Left lobe of liver (tissue), 2 donors: ENCODE measurements around the gene MAU2. TPM values are rescaled to one million over a fixed set of nuclear protein-coding genes. Genes with fewer than 3 reads are reported as not detected.
"Not testable (repeated sequence)": the region's sequence is repeated elsewhere in the genome, so short reads cannot be mapped to it uniquely, and the experiment has no call there.

Source experiments
- ATAC-seq: fragments of 200-7000 bp; cut with Tn5 transposase; one replicate; pipeline ENCODE4 v1.9.1; 2020; ENCODE audit warnings: mild to moderate bottlenecking, moderate library complexity
- DNase-seq: peaks from one replicate; pipeline ENCODE4 v3.0.0-alpha.2; 2020; ENCODE audit warnings: low spot score
- total RNA-seq: library from RNA; stranded (reverse); gene quantifications from one replicate; pipeline ENCODE4 v1.2.1, GENCODE V29; 2021
- donor health status: DM: no; HTN: no; CAD: no; lungs with moderate emphysema.
- donor health status: DM: no; HTN: yes; CAD: no.

Gene MAU2
- total RNA-seq, 1 donor from 2014 or later = 24.7 TPM

DNA sequence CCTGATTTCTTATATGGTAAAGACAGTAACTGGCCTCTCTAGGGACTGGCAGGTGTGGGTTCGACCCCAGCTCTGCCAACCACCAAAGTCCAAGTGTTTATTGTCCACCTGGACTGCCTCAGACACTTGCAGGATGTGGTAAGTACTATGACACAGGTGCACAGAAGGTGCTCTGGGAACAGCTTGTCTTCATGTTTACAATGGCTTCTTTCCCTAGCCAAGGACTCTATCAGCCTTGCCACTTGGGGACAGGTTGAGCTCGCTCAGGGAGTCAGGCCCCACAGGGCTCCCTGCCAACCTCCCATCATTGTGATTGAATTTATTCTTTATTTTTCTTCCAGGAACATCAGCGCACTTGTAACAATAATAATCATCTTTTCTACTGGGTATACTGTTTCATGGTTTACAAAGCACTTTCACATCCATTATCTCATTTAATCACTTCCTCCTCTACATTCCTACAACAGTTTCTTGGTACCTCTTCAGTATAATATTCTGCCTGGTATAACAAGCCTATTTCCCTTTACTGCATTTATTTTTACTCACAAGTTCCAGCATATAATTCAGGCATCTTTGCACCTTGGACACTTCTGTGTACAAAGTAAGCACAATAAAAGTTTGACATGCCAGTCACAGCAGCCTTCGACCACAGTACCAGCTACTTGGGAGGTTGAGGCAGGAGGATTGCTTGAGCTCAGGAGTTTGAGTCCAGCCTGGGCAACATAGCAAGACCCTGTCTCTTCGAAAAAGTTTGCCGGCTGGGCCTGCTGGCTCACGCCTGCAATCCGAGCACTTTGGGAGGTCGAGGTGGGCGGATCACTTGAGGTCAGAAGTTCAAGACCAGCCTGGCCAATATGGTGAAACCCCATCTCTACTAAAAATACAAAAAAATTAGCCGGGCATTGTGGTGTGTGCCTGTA lies 60.6 kb downstream of the MAU2 start:
- no peak for DNase-seq
- ATAC-seq = no peak

GRCh38 chr19:19382118-19382517 lies 61.5 kb downstream of the MAU2 start:
- DNase-seq (no peak), ATAC-seq (no peak)

DNA sequence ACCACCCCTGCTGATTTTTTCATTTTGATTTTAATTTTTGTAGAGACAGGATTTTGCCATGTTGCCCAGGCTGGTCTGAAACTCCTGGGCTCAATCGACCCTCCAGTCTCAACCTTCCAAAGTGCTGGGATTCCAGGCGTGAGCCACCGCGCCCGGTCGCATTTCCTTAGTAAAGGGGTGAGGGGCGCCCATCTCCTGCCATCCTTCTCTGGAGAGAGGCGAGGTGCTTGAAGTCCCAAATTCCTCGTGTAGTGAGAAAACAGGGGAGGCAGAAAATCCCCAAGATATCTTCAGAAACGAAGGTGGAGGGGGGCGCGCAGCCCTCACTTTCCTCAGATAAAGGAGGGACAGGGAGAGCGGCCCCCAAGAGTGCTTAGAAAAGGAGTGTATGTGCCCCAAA lies 63.9 kb downstream of the MAU2 start:
- DNase-seq = no peak
- ATAC-seq = no peak

- ATAC-seq (peak; percentile 92), DNase-seq (peak; percentile 100)
Measured at GRCh38 chr19:19385131-19385895, 64.7 kb downstream of the MAU2 start.

DNA sequence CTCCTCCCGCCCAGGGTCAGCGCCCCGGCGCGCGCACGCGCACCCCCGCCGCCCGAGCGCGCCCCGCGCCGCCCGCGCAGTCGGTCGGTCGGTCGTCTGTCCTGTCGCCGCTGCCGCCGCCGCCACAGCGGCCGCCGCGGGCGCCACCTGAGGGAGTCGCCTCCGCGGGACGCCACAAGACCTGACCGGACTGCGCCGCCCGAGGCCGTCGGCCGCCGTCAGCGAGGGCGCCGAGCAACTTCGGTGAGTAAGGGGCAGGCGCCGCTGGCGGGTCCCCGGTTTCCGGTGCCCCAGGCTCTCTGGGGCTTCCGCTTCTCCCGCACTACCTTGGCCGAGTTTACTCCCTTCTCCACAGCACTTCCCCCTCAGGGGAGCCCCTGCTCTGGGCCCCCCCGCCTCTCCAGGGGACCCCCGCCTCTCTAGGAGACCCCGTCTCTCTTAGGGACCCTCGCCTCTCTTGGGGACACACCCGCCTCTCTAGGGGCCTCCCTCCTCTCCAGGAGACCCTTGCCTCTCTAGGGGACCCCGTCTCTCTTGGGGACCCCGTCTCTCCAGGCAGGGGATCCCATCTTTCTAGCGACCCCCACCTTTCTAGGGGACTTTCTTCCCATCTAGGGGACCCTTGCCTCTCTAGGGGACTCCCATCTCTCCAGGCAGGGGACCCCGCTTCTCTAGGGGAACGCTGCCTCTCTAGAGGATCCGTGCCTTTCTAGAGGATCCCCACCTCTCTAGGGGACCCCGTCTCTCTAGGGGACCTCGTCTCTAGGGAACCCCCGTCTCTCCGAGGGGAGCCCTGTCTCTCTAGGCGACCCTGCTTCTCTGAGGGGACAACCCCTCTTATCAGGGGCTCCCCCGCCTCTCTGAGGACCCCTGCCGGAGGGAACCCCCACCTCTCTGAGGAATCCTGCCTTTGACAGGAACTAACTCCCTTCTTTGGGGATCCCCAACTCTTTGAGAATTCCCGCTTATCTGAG lies 65.6 kb downstream of the MAU2 start:
- DNase-seq (no peak), ATAC-seq (no peak)

GRCh38 chr19:19387108-19387507 lies 66.5 kb downstream of the MAU2 start:
- DNase-seq (no peak), ATAC-seq (no peak)

- no peak for DNase-seq
- no peak for ATAC-seq
Measured at GRCh38 chr19:19388568-19389555, 68.2 kb downstream of the MAU2 start.

DNA sequence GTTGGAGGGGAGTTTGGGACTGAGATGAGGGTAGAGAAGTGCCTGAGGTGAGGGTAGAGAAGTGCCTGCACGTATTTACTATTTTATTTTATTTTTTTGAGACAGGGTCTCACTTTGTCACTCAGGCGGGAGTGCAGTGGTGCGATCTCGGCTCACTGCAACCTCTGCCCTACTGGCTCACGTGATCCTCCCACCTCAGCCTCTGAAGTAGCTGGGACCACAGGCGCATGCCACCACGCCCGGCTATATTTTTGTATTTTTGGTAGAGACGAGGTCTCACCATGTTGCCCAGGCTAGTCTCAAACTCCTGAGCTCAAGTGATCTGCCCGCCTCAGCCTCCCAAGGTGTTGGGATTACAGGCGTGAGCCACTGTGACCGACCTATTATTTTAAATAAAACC lies 69.1 kb downstream of the MAU2 start:
- ATAC-seq, DNase-seq: not testable (repeated sequence)

DNA sequence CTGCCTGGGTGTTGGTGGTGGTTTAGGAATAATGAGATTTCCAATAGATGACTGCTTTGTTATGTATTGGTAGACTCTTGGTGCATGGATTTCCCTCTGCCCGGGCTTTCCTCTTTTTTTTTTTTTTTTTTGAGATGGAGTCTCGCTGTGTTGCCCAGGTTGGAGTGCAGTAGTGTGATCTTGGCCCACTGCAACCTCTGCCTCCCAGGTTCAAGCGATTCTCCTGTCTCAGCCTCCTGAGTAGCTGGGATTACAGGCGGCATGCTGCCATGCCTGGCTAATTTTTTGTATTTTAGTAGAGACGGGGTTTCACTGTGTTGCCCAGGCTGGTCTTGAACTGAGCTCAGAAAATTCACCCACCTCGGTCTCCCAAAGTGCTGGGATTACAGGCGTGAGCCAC lies 73.7 kb downstream of the MAU2 start:
- not testable (repeated sequence) for ATAC-seq, DNase-seq

DNA sequence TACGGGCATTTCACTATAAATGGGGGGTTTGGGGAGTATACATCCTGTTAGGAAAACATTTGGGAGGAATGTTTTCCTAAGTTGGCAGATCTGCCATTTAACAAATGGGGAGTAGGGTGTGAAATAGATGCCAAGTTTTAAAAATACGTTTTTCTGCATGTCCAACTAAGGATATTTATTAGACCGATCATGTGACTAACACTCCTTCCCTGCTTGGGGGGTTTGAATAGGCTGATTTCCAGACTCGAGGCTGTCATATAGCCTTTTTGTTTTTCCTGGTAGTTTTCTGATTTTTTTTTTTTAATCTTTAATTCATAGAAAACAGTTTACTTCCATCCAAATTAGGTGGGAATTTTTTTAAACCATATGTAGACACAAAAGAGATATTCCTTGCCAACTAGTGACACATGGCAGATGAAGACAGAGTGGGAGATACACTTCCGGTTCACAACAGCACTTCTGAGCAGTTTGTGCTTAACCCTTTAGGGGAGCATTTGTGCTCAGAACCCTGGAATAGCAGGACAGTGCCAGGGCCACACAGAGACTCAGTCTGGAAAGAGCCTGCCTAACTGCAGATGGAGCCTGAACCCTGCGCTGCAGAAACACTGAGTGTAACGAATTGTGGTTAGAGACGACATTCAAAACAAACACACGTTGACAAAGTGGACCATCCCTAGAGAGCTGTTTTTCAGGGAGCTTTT lies 79.3 kb downstream of the MAU2 start:
- ATAC-seq = no peak

GRCh38 chr19:19402656-19403372 lies 82.2 kb downstream of the MAU2 start:
- DNase-seq (no peak), ATAC-seq (no peak)

More for the DNA sequence above, 79.3 kb downstream of the MAU2 start:
- DNase-seq = no peak

- no peak for ATAC-seq
- DNase-seq = no peak
Measured at GRCh38 chr19:19403373-19403901, 82.8 kb downstream of the MAU2 start.

DNA sequence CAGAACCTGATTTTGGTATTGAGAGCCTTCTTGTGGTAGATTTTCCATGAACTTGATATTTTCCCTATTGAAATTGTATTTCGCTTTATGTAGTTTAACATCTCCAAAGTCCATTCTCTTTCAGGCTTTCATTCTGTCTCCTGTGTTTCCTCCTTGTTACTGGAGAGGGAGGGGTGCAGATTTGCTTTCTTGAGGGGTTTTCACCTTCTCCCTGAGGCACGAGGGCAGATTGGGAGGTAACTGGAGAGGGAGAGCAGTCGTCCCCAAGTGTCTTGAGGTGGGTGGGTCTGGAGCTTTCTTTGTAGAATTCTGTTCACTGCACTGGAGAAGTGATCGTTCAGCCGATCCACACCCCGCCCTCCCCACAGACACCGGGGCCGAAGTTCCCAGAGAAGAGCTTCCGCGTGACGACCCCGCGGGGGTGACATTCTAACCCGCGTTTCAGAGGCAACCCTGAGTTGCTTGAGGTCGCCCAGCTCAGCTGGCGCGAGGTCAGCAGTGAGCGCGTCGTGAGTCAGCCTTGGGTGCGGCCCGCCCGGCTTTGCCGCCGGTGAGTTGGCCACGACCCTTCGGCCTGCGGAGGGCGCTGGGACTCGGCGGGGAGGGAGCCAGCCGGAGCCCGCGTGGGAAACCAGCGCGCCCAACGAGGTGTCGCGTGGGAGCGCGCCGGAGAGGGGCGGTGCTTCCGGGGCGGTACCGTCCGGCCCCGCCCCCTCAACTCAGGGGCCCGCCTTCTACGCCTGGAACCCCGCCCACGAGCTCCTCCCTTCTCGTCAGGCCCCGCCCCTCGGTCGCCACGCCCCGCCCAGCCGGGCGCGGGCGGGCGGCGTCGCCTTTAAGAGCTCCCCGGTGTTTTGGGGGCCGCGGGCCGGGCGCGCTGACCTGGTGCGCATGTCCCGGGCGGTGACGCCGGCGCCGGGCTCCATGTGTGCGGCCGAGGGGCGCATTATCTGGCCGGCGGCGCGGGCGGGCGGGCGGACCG lies 84.5 kb downstream of the MAU2 start, which contains the start of gene GATAD2A:
TSS of gene GATAD2A (plus strand) at position 797 of the 982 bp plus-strand sequence. CDS start 59,671 bp downstream, outside the sequence.
- peak; percentile 94 for ATAC-seq
- peak; percentile 97 for DNase-seq

DNA sequence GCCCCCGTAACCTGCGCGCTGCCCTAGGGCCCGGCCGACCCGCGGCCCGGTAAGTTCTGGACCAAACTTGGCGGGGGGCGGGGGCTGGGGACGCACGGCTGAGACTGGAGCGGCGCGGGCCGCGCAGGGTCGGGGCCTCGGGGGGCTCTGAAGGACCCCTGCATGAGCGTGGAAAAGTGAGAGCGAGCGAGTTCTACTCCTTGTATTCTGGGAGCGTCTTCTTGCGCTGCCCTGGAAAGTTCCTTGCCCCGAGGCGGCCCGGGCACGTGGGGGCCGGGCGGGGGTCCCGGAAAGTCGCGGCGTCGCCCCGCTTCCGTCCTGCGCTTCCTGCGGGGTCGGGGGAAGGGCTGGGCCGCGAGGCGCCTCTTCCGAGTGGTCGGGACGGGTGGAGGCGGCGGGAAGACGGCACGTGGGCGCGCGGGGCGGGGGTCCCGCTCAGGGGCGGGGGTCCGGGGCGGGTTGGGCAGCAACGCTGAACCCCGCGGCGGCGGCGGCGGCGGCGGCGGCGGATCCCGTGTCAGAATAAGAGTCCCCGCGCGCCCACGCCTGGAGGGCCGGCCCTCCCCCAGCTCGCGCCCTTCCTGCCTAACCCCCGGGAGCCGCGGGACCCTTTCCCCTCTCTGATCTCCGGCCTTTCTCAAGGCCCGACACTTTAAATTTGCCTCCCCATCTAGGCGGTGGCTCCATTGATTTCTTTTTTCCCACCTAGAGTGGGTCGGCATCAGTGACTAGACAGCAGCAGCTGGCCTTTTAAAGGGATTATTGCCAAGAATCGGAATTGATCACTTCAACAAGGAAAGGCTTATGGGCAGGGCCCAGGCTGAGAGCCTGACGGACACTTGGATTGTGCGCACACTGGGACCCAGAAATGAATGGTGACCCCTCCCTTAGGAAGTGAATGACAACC lies 85.6 kb downstream of the MAU2 start:
- peak; percentile 48 for ATAC-seq
- DNase-seq = peak; percentile 66

DNA sequence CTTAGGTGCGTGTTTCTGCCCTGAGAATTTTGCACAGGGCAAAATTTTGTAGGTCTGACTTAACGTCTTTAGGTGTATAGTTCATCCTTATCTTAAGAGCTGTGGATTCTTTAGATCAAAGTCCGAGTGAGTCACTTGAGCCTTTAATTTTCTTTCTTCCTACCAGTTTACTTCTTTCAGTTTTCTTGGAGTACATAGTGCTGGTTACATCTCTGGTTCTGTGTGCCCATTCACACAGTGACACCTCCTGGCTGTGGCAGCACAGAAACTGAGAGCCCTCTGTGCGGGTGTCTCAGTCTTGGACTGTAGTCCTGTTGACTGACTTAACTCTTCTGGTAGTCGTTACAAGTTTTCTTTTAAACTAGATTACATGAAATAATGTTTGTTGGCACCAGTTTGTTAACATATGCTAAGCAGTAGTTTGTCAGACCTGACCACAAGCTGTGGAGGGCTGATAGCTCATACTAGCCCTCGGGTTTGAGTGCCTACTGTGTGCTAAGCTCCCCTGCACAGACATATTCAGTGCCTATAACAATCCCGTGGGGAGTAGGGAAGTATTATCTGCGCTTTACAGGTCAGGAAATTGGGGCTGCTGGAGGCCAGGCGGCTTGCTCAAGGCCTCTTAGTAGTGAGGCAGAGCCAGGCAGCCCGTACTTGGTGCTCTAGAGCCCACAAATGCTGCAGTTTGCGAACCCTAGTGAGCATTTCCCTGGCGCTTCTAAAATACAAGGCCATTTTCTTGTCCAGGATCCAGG lies 86.4 kb downstream of the MAU2 start:
- peak; percentile 38 for ATAC-seq

More for the DNA sequence above, 86.4 kb downstream of the MAU2 start:
- DNase-seq = no peak
